SK-N-SH (cell line): ENCODE measurements around the gene SPATA13. TPM values are rescaled to one million over a fixed set of nuclear protein-coding genes. Genes with fewer than 3 reads are reported as not detected.

Experiments
- CTCF ChIA-PET: fragments of 300-600, 350-600 bp; formaldehyde crosslinking; extraction: SDS; loops from one replicate; lab custom pipeline; 2021; lab: Yijun Ruan, JAX
- POLR2A ChIA-PET: fragments of 350-600 bp; sonication (Branson Sonifier 250); formaldehyde crosslinking; extraction: SDS; loops from one replicate; lab custom pipeline; 2020; ENCODE audit warnings: antibody characterized with exemption, inconsistent platforms; lab: Yijun Ruan, JAX
- DNase-seq: peaks from one replicate; pipeline ENCODE4 v3.0.0; 2012
- H2AFZ ChIP-seq: fragments of 200-600 bp; sonication (generic); 2 replicates; pipeline ENCODE4 v1.8.1; 2016; ENCODE audit warnings: antibody characterized with exemption, mild to moderate bottlenecking, low read depth
- H3F3A ChIP-seq: fragments of 200-600 bp; sonication (generic); replicated peaks from 2 replicates; pipeline ENCODE3; 2016; ENCODE audit warnings: antibody characterized with exemption, mild to moderate bottlenecking; ENCODE audit not compliant: insufficient read depth
- H3K27ac ChIP-seq, 2 experiments: fragments of 200-500 bp in 1 of 2; fragments of 200-600 bp in 1 of 2; sonication (Bioruptor generic) in 1 of 2; sonication (generic), shearing (Covaris generic) in 1 of 2; 2 replicates each; pipeline versions ENCODE4 v1.5.1 to v1.6.1; 2014 to 2016; ENCODE audit warnings: low read depth in 2 of 2, inconsistent platforms in 1 of 2, low read length in 1 of 2, mild to moderate bottlenecking in 1 of 2, mixed read lengths in 1 of 2
- H3K27me3 ChIP-seq: fragments of 200-600 bp; sonication (generic), shearing (Covaris generic); 2 replicates; pipeline ENCODE4 v1.6.1; 2016; ENCODE audit warnings: mixed run types; ENCODE audit not compliant: insufficient read depth
- H3K36me3 ChIP-seq, 2 experiments: fragments of 200-500 bp in 1 of 2; fragments of 200-600 bp in 1 of 2; sonication (Bioruptor generic) in 1 of 2; sonication (generic) in 1 of 2; replicated peaks in 1 of 2; 2 replicates each; pipeline versions ENCODE3 to v1.5.1; 2014 to 2016; ENCODE audit warnings: low read length in 1 of 2, mild to moderate bottlenecking in 1 of 2; ENCODE audit not compliant: insufficient read depth in 2 of 2, control insufficient read depth in 1 of 2
- H3K4me1 ChIP-seq, 2 experiments: fragments of 200-500 bp in 1 of 2; fragments of 200-600 bp in 1 of 2; sonication (Bioruptor generic) in 1 of 2; sonication (generic), shearing (Covaris generic) in 1 of 2; 2 replicates each; pipeline versions ENCODE4 v1.5.1 to v1.6.1; 2014 to 2016; ENCODE audit warnings: low read depth in 1 of 2, low read length in 1 of 2, mixed run types in 1 of 2; ENCODE audit not compliant: insufficient read depth in 2 of 2, control insufficient read depth in 1 of 2
- H3K4me2 ChIP-seq: fragments of 200-600 bp; sonication (generic), shearing (Covaris generic); 2 replicates; pipeline ENCODE4 v1.6.1; 2017; ENCODE audit warnings: mixed run types
- H3K4me3 ChIP-seq, 2 experiments: fragments of 200-500 bp in 1 of 2; fragments of 200-600 bp in 1 of 2; sonication (Bioruptor generic) in 1 of 2; sonication (generic), shearing (Covaris generic) in 1 of 2; 2 replicates each; pipeline versions ENCODE4 v1.5.1 to v1.8.1; 2014 to 2016; ENCODE audit warnings: low read depth in 2 of 2, inconsistent platforms in 1 of 2, low read length in 1 of 2, mild to moderate bottlenecking in 1 of 2, mixed read lengths in 1 of 2, moderate library complexity in 1 of 2
- H3K79me2 ChIP-seq: fragments of 200-600 bp; sonication (generic); 2 replicates; pipeline ENCODE4 v1.8.1; 2017; ENCODE audit warnings: mild to moderate bottlenecking; ENCODE audit not compliant: insufficient read depth
- H3K9ac ChIP-seq: fragments of 200-600 bp; sonication (generic); 2 replicates; pipeline ENCODE4 v1.6.1; 2017; ENCODE audit warnings: mixed run types
- H3K9me2 ChIP-seq: fragments of 200-600 bp; sonication (generic); 2 replicates; pipeline ENCODE4 v1.6.1; 2017; ENCODE audit warnings: mixed run types
- H3K9me3 ChIP-seq: fragments of 200-600 bp; sonication (generic); 2 replicates; pipeline ENCODE4 v1.6.1; 2017; ENCODE audit warnings: mixed run types, mild to moderate bottlenecking, moderate library complexity
- H4K20me1 ChIP-seq: fragments of 200-600 bp; sonication (generic); 2 replicates; pipeline ENCODE4 v1.6.1; 2017; ENCODE audit warnings: mild to moderate bottlenecking, mixed run types; ENCODE audit not compliant: insufficient read depth
- FOSL2 ChIP-seq: IDR thresholded peaks from 2 replicates; pipeline ENCODE4 v1.4.0; 2012; ENCODE audit warnings: low read depth, mild to moderate bottlenecking, moderate library complexity, borderline replicate concordance
- FOXM1 ChIP-seq: IDR thresholded peaks from 2 replicates; pipeline ENCODE4 v1.4.0; 2012; ENCODE audit warnings: low read depth, mild to moderate bottlenecking
- RCOR1 ChIP-seq: fragments of 150-350 bp; IDR thresholded peaks from 2 replicates; pipeline ENCODE4 v1.6.1; 2017; ENCODE audit warnings: antibody characterized with exemption, low read length
- SMC3 ChIP-seq: IDR thresholded peaks from 2 replicates; pipeline ENCODE4 v1.6.1; 2012; ENCODE audit warnings: low read depth, low read length, improper control_type of control experiment
- TCF12 ChIP-seq: IDR thresholded peaks from 2 replicates; pipeline ENCODE4 v1.4.0; 2012
- WGBS: methylation state at CpG from one replicate; pipeline ENCODE4 v1.1.6; 2017; ENCODE audit warnings: low lambda C conversion rate; 5-methylcytosine and 5-hydroxymethylcytosine counted together
- polyA plus RNA-seq, 3 experiments: library from polyadenylated mRNA; depleted of rRNA; stranded (reverse); fragments of >200 nt; gene quantifications; 2 replicates each; pipeline ENCODE4 v1.2.3, GENCODE V29; 2012
- TF ChIP-seq, protein P1 (sequence below): fragments of 200-600 bp; sonication (generic); IDR thresholded peaks from 2 replicates; pipeline ENCODE4 v1.6.1; 2017; ENCODE audit warnings: antibody characterized with exemption, mild to moderate bottlenecking, moderate library complexity
- TF ChIP-seq, protein P2 (sequence below): IDR thresholded peaks from 2 replicates; pipeline ENCODE4; 2012

The SPATA13 gene
- polyA plus RNA-seq, 1 of the 3 experiments (the other 2 are of a cell fraction) = 4.3 TPM

DNA sequence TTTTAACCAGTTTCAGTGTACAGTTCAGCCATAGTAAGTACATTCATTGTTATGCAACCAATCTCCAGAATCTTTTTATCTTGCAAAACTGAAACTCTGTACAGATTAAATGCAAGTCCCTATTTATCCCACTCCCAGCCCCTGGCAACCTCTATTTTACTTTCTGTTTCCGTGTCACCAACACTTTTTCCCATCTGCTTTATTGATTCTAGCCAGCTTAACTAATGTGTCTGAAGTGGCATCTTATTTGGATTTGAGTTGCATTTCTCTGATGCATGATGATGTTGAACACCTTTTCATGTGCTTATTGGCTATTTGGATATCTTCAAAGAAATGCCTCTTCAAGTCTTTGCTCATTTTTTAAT, 18.9 kb downstream of the SPATA13 start:
- H3K9ac ChIP-seq = no peak overlapping the region
- WGBS = 94% methylated on average over 1 of the region's 1 CpG

DNA sequence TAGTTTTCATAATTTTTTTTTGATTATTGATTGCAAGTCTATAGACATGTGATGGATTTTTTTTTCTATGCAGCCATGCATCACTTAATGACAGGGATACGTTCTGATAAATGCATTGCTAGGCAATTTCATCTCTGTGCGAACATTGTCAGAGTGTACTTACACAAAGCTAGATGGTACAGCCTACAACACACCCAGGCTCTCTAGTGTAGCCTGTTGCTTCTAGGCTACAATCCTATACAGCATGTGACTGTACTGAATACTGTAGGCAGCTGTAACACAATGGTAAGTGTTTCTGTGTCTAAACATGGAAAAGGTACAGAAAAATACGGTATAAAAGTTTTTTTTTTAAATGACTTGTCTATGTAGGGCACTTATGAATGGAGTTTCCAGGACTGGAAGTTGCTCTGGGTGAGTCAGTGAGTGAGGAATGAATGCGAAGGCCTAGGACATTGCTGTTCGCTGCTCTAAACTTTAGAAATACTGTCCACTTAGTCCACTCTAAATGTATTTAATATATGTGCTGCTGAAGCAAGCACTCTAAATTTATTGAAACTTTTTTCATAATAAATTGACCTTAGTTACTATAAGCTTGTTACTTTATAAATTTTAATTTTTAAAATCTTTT, 20.3 kb downstream of the SPATA13 start:
- ChIA-PET POLR2A (no interaction called here), CTCF (interaction anchor here (1.0 to 1.8 kb wide), 2 partner anchors 17 to 48 kb away, joined by 3 to 5 read pairs; no protein-coding TSS in a partner anchor)
- no peak for DNase-seq

More for the DNA sequence above, 18.9 kb downstream of the SPATA13 start:
- ChIA-PET CTCF (interaction anchor here (0.5 to 1.9 kb wide), 5 partner anchors 16 to 126 kb away, joined by 3 to 5 read pairs (median 4); no protein-coding TSS in a partner anchor), POLR2A (no interaction called here)
- H4K20me1 ChIP-seq = no peaks in the 10 kb centered on the region
- no peak overlapping the region for H3K4me2 ChIP-seq
- DNase-seq = no peak
- H3F3A ChIP-seq = no peaks in the 10 kb centered on the region
- H3K27me3 ChIP-seq = no peaks in the 10 kb centered on the region
- TF ChIP-seq FOXM1 (no peak), SMC3 (no peak), TCF12 (no peak)
- TF ChIP-seq, protein P1, sequence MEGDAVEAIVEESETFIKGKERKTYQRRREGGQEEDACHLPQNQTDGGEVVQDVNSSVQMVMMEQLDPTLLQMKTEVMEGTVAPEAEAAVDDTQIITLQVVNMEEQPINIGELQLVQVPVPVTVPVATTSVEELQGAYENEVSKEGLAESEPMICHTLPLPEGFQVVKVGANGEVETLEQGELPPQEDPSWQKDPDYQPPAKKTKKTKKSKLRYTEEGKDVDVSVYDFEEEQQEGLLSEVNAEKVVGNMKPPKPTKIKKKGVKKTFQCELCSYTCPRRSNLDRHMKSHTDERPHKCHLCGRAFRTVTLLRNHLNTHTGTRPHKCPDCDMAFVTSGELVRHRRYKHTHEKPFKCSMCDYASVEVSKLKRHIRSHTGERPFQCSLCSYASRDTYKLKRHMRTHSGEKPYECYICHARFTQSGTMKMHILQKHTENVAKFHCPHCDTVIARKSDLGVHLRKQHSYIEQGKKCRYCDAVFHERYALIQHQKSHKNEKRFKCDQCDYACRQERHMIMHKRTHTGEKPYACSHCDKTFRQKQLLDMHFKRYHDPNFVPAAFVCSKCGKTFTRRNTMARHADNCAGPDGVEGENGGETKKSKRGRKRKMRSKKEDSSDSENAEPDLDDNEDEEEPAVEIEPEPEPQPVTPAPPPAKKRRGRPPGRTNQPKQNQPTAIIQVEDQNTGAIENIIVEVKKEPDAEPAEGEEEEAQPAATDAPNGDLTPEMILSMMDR = no peak
- TF ChIP-seq, protein P2, sequence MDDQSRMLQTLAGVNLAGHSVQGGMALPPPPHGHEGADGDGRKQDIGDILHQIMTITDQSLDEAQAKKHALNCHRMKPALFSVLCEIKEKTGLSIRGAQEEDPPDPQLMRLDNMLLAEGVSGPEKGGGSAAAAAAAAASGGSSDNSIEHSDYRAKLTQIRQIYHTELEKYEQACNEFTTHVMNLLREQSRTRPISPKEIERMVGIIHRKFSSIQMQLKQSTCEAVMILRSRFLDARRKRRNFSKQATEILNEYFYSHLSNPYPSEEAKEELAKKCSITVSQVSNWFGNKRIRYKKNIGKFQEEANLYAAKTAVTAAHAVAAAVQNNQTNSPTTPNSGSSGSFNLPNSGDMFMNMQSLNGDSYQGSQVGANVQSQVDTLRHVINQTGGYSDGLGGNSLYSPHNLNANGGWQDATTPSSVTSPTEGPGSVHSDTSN = no peak
- H3K79me2 ChIP-seq = no peaks in the 10 kb centered on the region
- no peaks in the 10 kb centered on the region for H3K9me2 ChIP-seq
- no peaks in the 10 kb centered on the region for H3K36me3 ChIP-seq
- no peak overlapping the region for H3K27ac ChIP-seq
- H3K4me1 ChIP-seq = peaks cover 2 to 5% of the 10 kb centered on the region in 2 experiments; a peak in 1 of 4 replicates
- H2AFZ ChIP-seq = no peak overlapping the region
- H3K4me3 ChIP-seq = no peak overlapping the region
- H3K9me3 ChIP-seq = no peaks in the 10 kb centered on the region

More for the DNA sequence above, 20.3 kb downstream of the SPATA13 start:
- Histone ChIP-seq H3K79me2 (no peaks in the 10 kb centered on the region), H3F3A (no peaks in the 10 kb centered on the region), H3K9me2 (no peaks in the 10 kb centered on the region), H2AFZ (0 out of 2 replicates have a peak overlapping the region, but pooled peaks have one; percentile 13), H3K36me3 (no peaks in the 10 kb centered on the region), H3K4me2 (no peak overlapping the region), H3K4me1 (peaks cover 2 to 5% of the 10 kb centered on the region in 2 experiments; a peak in 1 of 4 replicates), H3K9me3 (no peaks in the 10 kb centered on the region), H3K9ac (no peak overlapping the region), H3K27me3 (no peaks in the 10 kb centered on the region), H3K27ac (0 out of 4 replicates have a peak overlapping the region, but pooled peaks of 1 of the 2 experiments have one; percentile 3), H4K20me1 (no peaks in the 10 kb centered on the region), H3K4me3 (no peak overlapping the region)
- TF ChIP-seq FOSL2 (peak; percentile 28; the same call in 1 of the 2 replicates), RCOR1 (no peak)
- 67% methylated on average over 5 of the region's 5 CpGs for WGBS
